HG02885 (cell line): Measurements from ENCODE around the gene CLEC14A.

Experiments
- ATAC-seq: cut with Tn5 transposase; IDR thresholded peaks from one replicate; pipeline ENCODE4 v1.9.1; 2021; ENCODE audit warnings: mild to moderate bottlenecking; ENCODE audit not compliant: unreplicated experiment, poor library complexity

The CLEC14A gene

GRCh38 chr14:38252066-38252710, 3.7 kb downstream of the CLEC14A start:
- ATAC-seq, result no peak

GRCh38 chr14:38250331-38250730, 5.6 kb downstream of the CLEC14A start:
- ATAC-seq, result no peak

GRCh38 chr14:38248321-38249028, 7.4 kb downstream of the CLEC14A start:
- no peak for ATAC-seq

- ATAC-seq, result no peak
Observed at GRCh38 chr14:38243696-38244240, 12.1 kb downstream of the CLEC14A start.

- no peak for ATAC-seq
Observed at GRCh38 chr14:38238878-38239277, 17.0 kb downstream of the CLEC14A start.

GRCh38 chr14:38238332-38238731, 17.6 kb downstream of the CLEC14A start:
- ATAC-seq, result no peak

GRCh38 chr14:38233218-38233617, 22.7 kb downstream of the CLEC14A start:
- ATAC-seq, result no peak

- no peak for ATAC-seq
Observed at GRCh38 chr14:38226366-38226765, 29.5 kb downstream of the CLEC14A start.

GRCh38 chr14:38225946-38226345, 29.9 kb downstream of the CLEC14A start:
- no peak for ATAC-seq

- no peak for ATAC-seq
Observed at GRCh38 chr14:38224338-38224737, 31.6 kb downstream of the CLEC14A start.

GRCh38 chr14:38221077-38221476, 34.8 kb downstream of the CLEC14A start:
- ATAC-seq, result no peak

- no peak for ATAC-seq
Observed at GRCh38 chr14:38217553-38217952, 38.3 kb downstream of the CLEC14A start.

GRCh38 chr14:38213001-38213400, 42.9 kb downstream of the CLEC14A start:
- no peak for ATAC-seq

GRCh38 chr14:38212111-38212510, 43.8 kb downstream of the CLEC14A start:
- no peak for ATAC-seq

GRCh38 chr14:38211255-38211735, 44.6 kb downstream of the CLEC14A start:
- ATAC-seq, result no peak

- no peak for ATAC-seq
Observed at GRCh38 chr14:38210587-38211216, 45.2 kb downstream of the CLEC14A start.

- no peak for ATAC-seq
Observed at GRCh38 chr14:38209572-38210557, 46.0 kb downstream of the CLEC14A start.

GRCh38 chr14:38208618-38209562, 47.0 kb downstream of the CLEC14A start:
- ATAC-seq, result no peak
